Measurements from ENCODE around the gene ZNF382. TPM values are rescaled to one million over a fixed set of nuclear protein-coding genes. Genes with fewer than 3 reads are reported as not detected.
A peak's percentile ranks its signal among the peaks of the same experiment; 100 is the strongest.

Gene ZNF382
- total and polyA plus RNA-seq, 8 donors: 3.4 to 14.1 (median 11.0) TPM

DNA sequence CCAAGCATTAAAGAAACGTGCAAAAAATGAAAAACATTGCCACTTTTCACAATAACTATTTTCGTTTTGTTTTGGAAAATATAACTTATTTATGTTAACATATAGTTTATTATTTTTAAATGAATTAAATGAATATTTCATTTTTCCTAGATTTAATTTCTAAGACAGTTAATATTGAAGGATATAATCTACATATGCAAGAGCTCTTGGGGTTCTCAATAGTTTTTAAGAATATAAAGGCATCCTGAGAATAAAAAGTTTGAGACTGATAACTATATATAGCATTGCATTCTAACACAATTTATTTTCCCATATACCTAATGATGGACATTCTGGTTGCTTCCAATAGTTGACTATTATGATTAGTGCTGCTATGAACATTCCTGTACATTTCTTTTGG, 41.6 kb downstream of the ZNF382 start:
- intact Hi-C loops (cut with DNase I): no loop called here
- Histone ChIP-seq H3K27ac (no peak overlapping the region), H3K4me1 (no peaks in the 10 kb centered on the region), H3K36me3 (peaks cover 6 to 100% of the 10 kb centered on the region in 2 donors), H3K9me3 (peaks cover 19 to 100% of the 10 kb centered on the region in 2 donors), H3K4me3 (no peak overlapping the region), H3K27me3 (no peaks in the 10 kb centered on the region)
- TF ChIP-seq, protein P1, sequence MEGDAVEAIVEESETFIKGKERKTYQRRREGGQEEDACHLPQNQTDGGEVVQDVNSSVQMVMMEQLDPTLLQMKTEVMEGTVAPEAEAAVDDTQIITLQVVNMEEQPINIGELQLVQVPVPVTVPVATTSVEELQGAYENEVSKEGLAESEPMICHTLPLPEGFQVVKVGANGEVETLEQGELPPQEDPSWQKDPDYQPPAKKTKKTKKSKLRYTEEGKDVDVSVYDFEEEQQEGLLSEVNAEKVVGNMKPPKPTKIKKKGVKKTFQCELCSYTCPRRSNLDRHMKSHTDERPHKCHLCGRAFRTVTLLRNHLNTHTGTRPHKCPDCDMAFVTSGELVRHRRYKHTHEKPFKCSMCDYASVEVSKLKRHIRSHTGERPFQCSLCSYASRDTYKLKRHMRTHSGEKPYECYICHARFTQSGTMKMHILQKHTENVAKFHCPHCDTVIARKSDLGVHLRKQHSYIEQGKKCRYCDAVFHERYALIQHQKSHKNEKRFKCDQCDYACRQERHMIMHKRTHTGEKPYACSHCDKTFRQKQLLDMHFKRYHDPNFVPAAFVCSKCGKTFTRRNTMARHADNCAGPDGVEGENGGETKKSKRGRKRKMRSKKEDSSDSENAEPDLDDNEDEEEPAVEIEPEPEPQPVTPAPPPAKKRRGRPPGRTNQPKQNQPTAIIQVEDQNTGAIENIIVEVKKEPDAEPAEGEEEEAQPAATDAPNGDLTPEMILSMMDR (IDR thresholded peaks at IDR 0.05): no peak
- DNase-seq (no peak), ATAC-seq (no peak)

DNA sequence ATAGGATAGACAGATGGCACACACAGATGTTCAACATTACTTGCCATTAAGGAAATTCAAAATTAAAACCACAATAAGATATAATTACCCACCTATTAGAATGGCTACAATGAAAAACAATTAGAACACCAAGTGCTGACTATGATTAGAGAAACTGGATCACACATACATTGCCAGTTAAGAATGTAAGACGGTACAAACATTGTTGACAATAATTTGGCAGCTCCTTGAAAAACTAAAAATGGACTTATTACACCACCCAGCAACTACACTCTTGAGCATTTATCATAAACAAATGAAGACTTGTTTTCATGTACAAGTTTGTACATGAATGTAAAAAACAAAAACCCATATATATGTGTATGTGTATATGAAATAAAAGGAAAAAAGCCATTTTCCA, 47.8 kb downstream of the ZNF382 start:
- TF ChIP-seq, protein P1 (IDR thresholded peaks at IDR 0.05): no peak
- no peaks in the 10 kb centered on the region for H3K4me1 ChIP-seq
- intact Hi-C loops (cut with DNase I): no loop called here
- no peak overlapping the region for H3K4me3 ChIP-seq
- DNase-seq (no peak), ATAC-seq (no peak)
- no peaks in the 10 kb centered on the region for H3K27me3 ChIP-seq
- peaks cover 9 to 100% of the 10 kb centered on the region in 2 donors for H3K36me3 ChIP-seq
- peaks cover 15 to 98% of the 10 kb centered on the region in 2 donors for H3K9me3 ChIP-seq
- H3K27ac ChIP-seq: no peak overlapping the region

DNA sequence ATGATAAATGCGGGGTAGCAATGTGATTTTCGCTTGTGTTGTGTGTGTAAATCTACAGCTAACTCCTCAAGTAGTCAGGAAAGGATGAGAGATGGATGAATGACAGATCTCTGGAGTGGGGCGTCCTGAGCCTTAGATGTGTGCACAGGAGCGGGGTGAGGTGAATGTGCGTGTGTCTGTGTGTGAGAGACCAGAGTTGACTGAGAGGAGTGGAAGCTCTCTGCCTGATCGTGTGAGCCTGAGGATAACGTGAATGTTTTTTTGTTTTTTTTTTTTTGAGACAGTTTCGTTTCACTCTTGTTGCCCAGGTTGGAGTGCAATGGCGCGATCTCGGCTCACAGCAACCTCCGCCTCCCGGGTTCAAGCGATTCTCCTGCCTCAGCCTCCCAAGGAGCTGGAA, 60.7 kb downstream of the ZNF382 start:
- intact Hi-C loops (cut with DNase I): no loop called here
- no peaks in the 10 kb centered on the region for H3K27me3 ChIP-seq
- TF ChIP-seq, protein P1 (IDR thresholded peaks at IDR 0.05): no peak
- peaks cover 0 to 15% of the 10 kb centered on the region in 2 donors for H3K4me1 ChIP-seq
- H3K4me3 ChIP-seq: peak overlapping the region; percentile 65 to 82
- H3K9me3 ChIP-seq: peaks cover 0 to 66% of the 10 kb centered on the region in 2 donors
- no peak overlapping the region for H3K27ac ChIP-seq
- peaks cover 0 to 39% of the 10 kb centered on the region in 2 donors for H3K36me3 ChIP-seq
- ATAC-seq: no peak
- no peak for DNase-seq

DNA sequence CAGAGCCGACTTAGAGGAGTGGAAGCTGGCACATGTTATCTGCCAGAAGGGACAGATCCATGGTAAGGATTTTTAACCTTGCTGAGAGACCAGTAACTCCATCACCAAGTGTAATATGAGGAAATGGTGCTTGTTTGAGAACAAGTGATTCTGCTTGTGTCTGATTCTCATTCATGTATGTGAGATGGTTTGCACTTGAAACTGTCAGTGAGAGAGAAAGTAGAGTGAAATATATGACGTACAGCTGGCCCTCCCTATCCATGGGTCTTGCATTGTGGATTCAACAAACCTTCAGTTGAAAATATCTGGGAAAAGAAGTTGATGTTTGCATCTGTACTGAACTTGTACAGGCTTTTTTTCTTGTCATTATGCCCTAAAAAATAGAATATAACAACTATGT, 63.5 kb downstream of the ZNF382 start:
- ATAC-seq: no peak
- TF ChIP-seq, protein P1 (IDR thresholded peaks at IDR 0.05): no peak
- Histone ChIP-seq H3K4me1 (peaks cover 0 to 15% of the 10 kb centered on the region in 2 donors), H3K9me3 (peaks cover 0 to 71% of the 10 kb centered on the region in 2 donors), H3K4me3 (no peak overlapping the region), H3K27ac (no peak overlapping the region), H3K36me3 (peaks cover 0 to 25% of the 10 kb centered on the region in 2 donors), H3K27me3 (no peaks in the 10 kb centered on the region)
- intact Hi-C loops (cut with DNase I): no loop called here
- no peak for DNase-seq

DNA sequence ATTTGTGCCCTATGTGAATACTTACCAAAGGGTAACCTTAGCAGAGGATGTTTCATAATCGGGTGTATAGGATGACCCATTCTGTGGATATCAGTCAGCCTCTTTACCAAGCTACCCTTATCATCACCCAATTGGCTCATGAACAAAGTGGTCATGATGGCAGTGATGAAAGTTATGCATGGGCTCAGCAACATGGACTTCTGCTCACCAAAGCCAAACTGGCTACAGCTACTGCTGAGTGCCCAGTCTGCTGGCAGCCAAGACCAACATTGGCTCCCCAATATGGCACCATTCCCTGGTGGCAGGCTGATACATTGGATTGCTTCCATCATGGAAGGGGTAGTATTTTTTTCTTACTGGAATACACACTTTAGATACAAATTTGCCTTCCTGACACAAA, 67.3 kb downstream of the ZNF382 start:
- TF ChIP-seq, protein P1 (IDR thresholded peaks at IDR 0.05): no peak
- no peak overlapping the region for H3K4me3 ChIP-seq
- ATAC-seq: no peak
- peaks cover 0 to 94% of the 10 kb centered on the region in 2 donors for H3K9me3 ChIP-seq
- H3K4me1 ChIP-seq: peaks cover 0 to 9% of the 10 kb centered on the region in 2 donors
- no peaks in the 10 kb centered on the region for H3K27me3 ChIP-seq
- intact Hi-C loops (cut with DNase I): no loop called here
- H3K27ac ChIP-seq: no peak overlapping the region
- DNase-seq: no peak
- peaks cover 0 to 15% of the 10 kb centered on the region in 2 donors for H3K36me3 ChIP-seq

Measured in left lung (tissue), 10 donors.